ENCODE data around the gene GGCT. TPM values are rescaled to one million over a fixed set of nuclear protein-coding genes. Genes with fewer than 3 reads are reported as not detected.

The GGCT gene
- total RNA-seq (2014; rRNA removed; shearing (Covaris generic); ENCODE audit: low replicate concordance), result 73.5 and 78.1 TPM in 2 replicates

- peak within 1 kb of the TSS; percentile 84 for H3K4me3 ChIP-seq (ENCODE audit: low read length)
- peaks cover 51% of the 10 kb centered on the region for H3K79me2 ChIP-seq (ENCODE audit: low read length)
Observed at GRCh38 chr7:30504301-30505173, at the start of gene GGCT. TSS of gene GGCT (minus strand) at chr7:30504829. CDS start at chr7:30504709, 120 bp downstream.

GRCh38 chr7:30553546-30553945, 48.9 kb upstream of the GGCT start:
- no peak for DNase-seq
- H3K4me2 ChIP-seq (ENCODE audit: low read depth, low read length, poor library complexity, severe bottlenecking), result no peak overlapping the region
- no peak overlapping the region for H3K27ac ChIP-seq (ENCODE audit: low read length)
- peaks cover 12% of the 10 kb centered on the region for H3K4me1 ChIP-seq (ENCODE audit: low read length)
- H4K20me1 ChIP-seq (ENCODE audit: insufficient read depth, low read depth, low read length), result no peaks in the 10 kb centered on the region
- H2AFZ ChIP-seq (ENCODE audit: low read length), result no peak overlapping the region
- no peaks in the 10 kb centered on the region for H3K36me3 ChIP-seq (ENCODE audit: insufficient read depth, low read length)
- H3K9me3 ChIP-seq (ENCODE audit: low read length), result no peaks in the 10 kb centered on the region
- no peaks in the 10 kb centered on the region for H3K27me3 ChIP-seq (ENCODE audit: low read length)
- no peak overlapping the region for H3K9ac ChIP-seq (ENCODE audit: low read length)
- H3K9me2 ChIP-seq (replicated peaks; ENCODE audit: insufficient read depth, low read length), result no peaks in the 10 kb centered on the region
- H3K4me3 ChIP-seq (ENCODE audit: low read length), result no peak overlapping the region
- H3K79me2 ChIP-seq (ENCODE audit: low read length), result no peaks in the 10 kb centered on the region

More at GRCh38 chr7:30504301-30505173, at the start of gene GGCT:
- DNase-seq, result peak; percentile 99
- H2AFZ ChIP-seq (ENCODE audit: low read length), result peak within 1 kb of the TSS; percentile 89
- H3K27me3 ChIP-seq (ENCODE audit: low read length), result no peaks in the 10 kb centered on the region
- H3K9me2 ChIP-seq (replicated peaks; ENCODE audit: insufficient read depth, low read length), result no peaks in the 10 kb centered on the region
- H3K27ac ChIP-seq (ENCODE audit: low read length), result peak within 1 kb of the TSS; percentile 12; the same call in 1 of the 2 replicates
- peak within 1 kb of the TSS; percentile 97 for H3K4me2 ChIP-seq (ENCODE audit: low read depth, low read length, poor library complexity, severe bottlenecking)
- H4K20me1 ChIP-seq (ENCODE audit: insufficient read depth, low read depth, low read length), result 0 out of 2 replicates have a peak, but pooled peaks cover 5% of the 10 kb centered on the region
- peaks cover 28% of the 10 kb centered on the region for H3K36me3 ChIP-seq (ENCODE audit: insufficient read depth, low read length)
- H3K9me3 ChIP-seq (ENCODE audit: low read length), result no peaks in the 10 kb centered on the region
- peaks cover 28% of the 10 kb centered on the region for H3K4me1 ChIP-seq (ENCODE audit: low read length)
- H3K9ac ChIP-seq (ENCODE audit: low read length), result peak within 1 kb of the TSS; percentile 83

GRCh38 chr7:30553141-30553540, 48.5 kb upstream of the GGCT start:
- Histone ChIP-seq H3K27ac (ENCODE audit: low read length) (no peak overlapping the region), H3K36me3 (ENCODE audit: insufficient read depth, low read length) (no peaks in the 10 kb centered on the region), H3K4me3 (ENCODE audit: low read length) (no peak overlapping the region), H4K20me1 (ENCODE audit: insufficient read depth, low read depth, low read length) (no peaks in the 10 kb centered on the region), H2AFZ (ENCODE audit: low read length) (no peak overlapping the region), H3K9ac (ENCODE audit: low read length) (no peak overlapping the region), H3K27me3 (ENCODE audit: low read length) (no peaks in the 10 kb centered on the region), H3K4me1 (ENCODE audit: low read length) (peaks cover 12% of the 10 kb centered on the region), H3K79me2 (ENCODE audit: low read length) (no peaks in the 10 kb centered on the region), H3K9me3 (ENCODE audit: low read length) (no peaks in the 10 kb centered on the region), H3K4me2 (ENCODE audit: low read depth, low read length, poor library complexity, severe bottlenecking) (no peak overlapping the region), H3K9me2 (replicated peaks; ENCODE audit: insufficient read depth, low read length) (no peaks in the 10 kb centered on the region)
- no peak for DNase-seq

GRCh38 chr7:30552330-30552729, 47.7 kb upstream of the GGCT start:
- Histone ChIP-seq H3K9ac (ENCODE audit: low read length) (no peak overlapping the region), H3K9me3 (ENCODE audit: low read length) (no peaks in the 10 kb centered on the region), H3K27me3 (ENCODE audit: low read length) (no peaks in the 10 kb centered on the region), H3K9me2 (replicated peaks; ENCODE audit: insufficient read depth, low read length) (no peaks in the 10 kb centered on the region), H2AFZ (ENCODE audit: low read length) (no peak overlapping the region), H3K4me2 (ENCODE audit: low read depth, low read length, poor library complexity, severe bottlenecking) (no peak overlapping the region), H3K79me2 (ENCODE audit: low read length) (no peaks in the 10 kb centered on the region), H3K27ac (ENCODE audit: low read length) (no peak overlapping the region), H3K4me1 (ENCODE audit: low read length) (peaks cover 12% of the 10 kb centered on the region), H3K36me3 (ENCODE audit: insufficient read depth, low read length) (no peaks in the 10 kb centered on the region), H3K4me3 (ENCODE audit: low read length) (no peak overlapping the region), H4K20me1 (ENCODE audit: insufficient read depth, low read depth, low read length) (no peaks in the 10 kb centered on the region)
- no peak for DNase-seq

GRCh38 chr7:30549931-30550493, 45.4 kb upstream of the GGCT start:
- no peak overlapping the region for H3K27ac ChIP-seq (ENCODE audit: low read length)
- no peaks in the 10 kb centered on the region for H3K27me3 ChIP-seq (ENCODE audit: low read length)
- H3K79me2 ChIP-seq (ENCODE audit: low read length), result no peaks in the 10 kb centered on the region
- H3K4me2 ChIP-seq (ENCODE audit: low read depth, low read length, poor library complexity, severe bottlenecking), result no peak overlapping the region
- H3K9me2 ChIP-seq (replicated peaks; ENCODE audit: insufficient read depth, low read length), result no peaks in the 10 kb centered on the region
- no peaks in the 10 kb centered on the region for H3K9me3 ChIP-seq (ENCODE audit: low read length)
- no peak overlapping the region for H2AFZ ChIP-seq (ENCODE audit: low read length)
- no peak overlapping the region for H3K4me3 ChIP-seq (ENCODE audit: low read length)
- DNase-seq, result no peak
- H3K4me1 ChIP-seq (ENCODE audit: low read length), result peaks cover 12% of the 10 kb centered on the region
- H3K36me3 ChIP-seq (ENCODE audit: insufficient read depth, low read length), result no peaks in the 10 kb centered on the region
- no peak overlapping the region for H3K9ac ChIP-seq (ENCODE audit: low read length)
- no peaks in the 10 kb centered on the region for H4K20me1 ChIP-seq (ENCODE audit: insufficient read depth, low read depth, low read length)

GRCh38 chr7:30548845-30549244, 44.2 kb upstream of the GGCT start:
- Histone ChIP-seq H4K20me1 (ENCODE audit: insufficient read depth, low read depth, low read length) (no peaks in the 10 kb centered on the region), H3K4me2 (ENCODE audit: low read depth, low read length, poor library complexity, severe bottlenecking) (no peak overlapping the region), H3K4me1 (ENCODE audit: low read length) (peaks cover 12% of the 10 kb centered on the region), H3K79me2 (ENCODE audit: low read length) (no peaks in the 10 kb centered on the region), H2AFZ (ENCODE audit: low read length) (no peak overlapping the region), H3K27me3 (ENCODE audit: low read length) (no peaks in the 10 kb centered on the region), H3K27ac (ENCODE audit: low read length) (no peak overlapping the region), H3K4me3 (ENCODE audit: low read length) (no peak overlapping the region), H3K36me3 (ENCODE audit: insufficient read depth, low read length) (no peaks in the 10 kb centered on the region), H3K9ac (ENCODE audit: low read length) (no peak overlapping the region), H3K9me3 (ENCODE audit: low read length) (no peaks in the 10 kb centered on the region), H3K9me2 (replicated peaks; ENCODE audit: insufficient read depth, low read length) (no peaks in the 10 kb centered on the region)
- DNase-seq, result peak; percentile 72

- Histone ChIP-seq H2AFZ (ENCODE audit: low read length) (no peak overlapping the region), H4K20me1 (ENCODE audit: insufficient read depth, low read depth, low read length) (no peaks in the 10 kb centered on the region), H3K4me3 (ENCODE audit: low read length) (no peak overlapping the region), H3K9ac (ENCODE audit: low read length) (no peak overlapping the region), H3K4me1 (ENCODE audit: low read length) (peaks cover 12% of the 10 kb centered on the region), H3K27ac (ENCODE audit: low read length) (no peak overlapping the region), H3K27me3 (ENCODE audit: low read length) (no peaks in the 10 kb centered on the region), H3K79me2 (ENCODE audit: low read length) (no peaks in the 10 kb centered on the region), H3K36me3 (ENCODE audit: insufficient read depth, low read length) (no peaks in the 10 kb centered on the region), H3K9me2 (replicated peaks; ENCODE audit: insufficient read depth, low read length) (no peaks in the 10 kb centered on the region), H3K4me2 (ENCODE audit: low read depth, low read length, poor library complexity, severe bottlenecking) (no peak overlapping the region), H3K9me3 (ENCODE audit: low read length) (no peaks in the 10 kb centered on the region)
- no peak for DNase-seq
Observed at GRCh38 chr7:30546596-30546995, 42.0 kb upstream of the GGCT start.

- no peaks in the 10 kb centered on the region for H4K20me1 ChIP-seq (ENCODE audit: insufficient read depth, low read depth, low read length)
- H3K27me3 ChIP-seq (ENCODE audit: low read length), result no peaks in the 10 kb centered on the region
- no peak overlapping the region for H3K4me3 ChIP-seq (ENCODE audit: low read length)
- H3K36me3 ChIP-seq (ENCODE audit: insufficient read depth, low read length), result no peaks in the 10 kb centered on the region
- H3K4me1 ChIP-seq (ENCODE audit: low read length), result peaks cover 6% of the 10 kb centered on the region
- H3K79me2 ChIP-seq (ENCODE audit: low read length), result no peaks in the 10 kb centered on the region
- no peaks in the 10 kb centered on the region for H3K9me2 ChIP-seq (replicated peaks; ENCODE audit: insufficient read depth, low read length)
- DNase-seq, result no peak
- no peak overlapping the region for H3K27ac ChIP-seq (ENCODE audit: low read length)
- no peak overlapping the region for H3K9ac ChIP-seq (ENCODE audit: low read length)
- H3K4me2 ChIP-seq (ENCODE audit: low read depth, low read length, poor library complexity, severe bottlenecking), result no peak overlapping the region
- H2AFZ ChIP-seq (ENCODE audit: low read length), result no peak overlapping the region
- no peaks in the 10 kb centered on the region for H3K9me3 ChIP-seq (ENCODE audit: low read length)
Observed at GRCh38 chr7:30545791-30546555, 41.3 kb upstream of the GGCT start.

All from Karpas-422 (cell line).